SK-N-SH treated with all-trans-retinoic acid at 6 μM for 48 hours (cell line): Measurements from ENCODE around the gene ATP1B4.

Source experiments
- ATAC-seq: fragments of 200-7000 bp; cut with Tn5 transposase; 3 replicates; pipeline ENCODE4 v1.9.1; 2020; ENCODE audit warnings: mild to moderate bottlenecking, moderate library complexity
- ARNTL ChIP-seq: fragments of 450-650 bp; formaldehyde crosslinking; IDR thresholded peaks from 2 replicates; pipeline ENCODE4 v1.5.0; 2020; ENCODE audit warnings: low read depth, mild to moderate bottlenecking, moderate library complexity, borderline replicate concordance
- BACH2 ChIP-seq: fragments of 250-450 bp; sonication (Bioruptor Pico); IDR thresholded peaks from 2 replicates; pipeline ENCODE4 v1.9.0; 2021; ENCODE audit warnings: mild to moderate bottlenecking, borderline replicate concordance
- CSDC2 ChIP-seq: fragments of 250-450 bp; sonication (Bioruptor Pico); IDR thresholded peaks from 2 replicates; pipeline ENCODE4 v1.5.0; 2020; ENCODE audit warnings: mild to moderate bottlenecking, moderate library complexity
- ESRRG ChIP-seq: fragments of 250-450 bp; sonication (Bioruptor Pico); IDR thresholded peaks from 2 replicates; pipeline ENCODE4 v1.6.1; 2021; ENCODE audit warnings: mild to moderate bottlenecking
- GLIS3 ChIP-seq: fragments of 250-450 bp; sonication (Bioruptor Pico); IDR thresholded peaks from 2 replicates; pipeline ENCODE4 v1.5.0; 2020; ENCODE audit warnings: mild to moderate bottlenecking, moderate library complexity
- ISL1 ChIP-seq: fragments of 250-450 bp; sonication (Bioruptor Pico); IDR thresholded peaks from 2 replicates; pipeline ENCODE4 v2.1.2; 2022; ENCODE audit warnings: mild to moderate bottlenecking, moderate library complexity
- OSR1 ChIP-seq: fragments of 250-450 bp; sonication (Bioruptor Pico); IDR thresholded peaks from 2 replicates; pipeline ENCODE4 v1.8.0; 2022; ENCODE audit warnings: moderate library complexity, mild to moderate bottlenecking, inconsistent platforms
- RARB ChIP-seq: fragments of 250-450 bp; sonication (Bioruptor Pico); IDR thresholded peaks from 2 replicates; pipeline ENCODE4 v1.8.0; 2021; ENCODE audit warnings: mild to moderate bottlenecking, moderate library complexity
- SNAI2 ChIP-seq: fragments of 250-450 bp; sonication (Bioruptor Pico); IDR thresholded peaks from 2 replicates; pipeline ENCODE4 v1.5.0; 2020; ENCODE audit warnings: mild to moderate bottlenecking, moderate library complexity
- TCF4 ChIP-seq: fragments of 250-450 bp; sonication (Bioruptor Pico); IDR thresholded peaks from 2 replicates; pipeline ENCODE4 v1.8.0; 2021; ENCODE audit warnings: mild to moderate bottlenecking, moderate library complexity, borderline replicate concordance
- TOX ChIP-seq: fragments of 250-450 bp; sonication (Bioruptor Pico); IDR thresholded peaks from 2 replicates; pipeline ENCODE4 v1.8.0; 2021; ENCODE audit warnings: mild to moderate bottlenecking, moderate library complexity, borderline replicate concordance
- ZFP3 ChIP-seq: fragments of 250-450 bp; sonication (Bioruptor Pico); IDR thresholded peaks from 2 replicates; pipeline ENCODE4 v1.5.0; 2020; ENCODE audit warnings: mild to moderate bottlenecking, moderate library complexity
- ZNF565 ChIP-seq: fragments of 450-650 bp; formaldehyde crosslinking; conservative IDR thresholded peaks from 2 replicates; pipeline ENCODE4 v1.5.0; 2020; ENCODE audit warnings: low read depth, mild to moderate bottlenecking, moderate library complexity
- ZNF8 ChIP-seq: fragments of 450-650 bp; formaldehyde crosslinking; IDR thresholded peaks from 2 replicates; pipeline ENCODE4 v1.5.0; 2020; ENCODE audit warnings: mild to moderate bottlenecking, moderate library complexity
- TF ChIP-seq, protein P1 (sequence below): fragments of 250-450 bp; sonication (Bioruptor Pico); IDR thresholded peaks from 2 replicates; pipeline ENCODE4 v1.5.1; 2020; ENCODE audit warnings: low read depth, mild to moderate bottlenecking, moderate library complexity
- TF ChIP-seq, protein P2 (sequence below): fragments of 250-450 bp; sonication (Bioruptor Pico); IDR thresholded peaks from 2 replicates; pipeline ENCODE4 v1.5.1; 2021; ENCODE audit warnings: mild to moderate bottlenecking, moderate library complexity
- TF ChIP-seq, protein P3 (sequence below): fragments of 250-450 bp; sonication (Bioruptor Pico); IDR thresholded peaks from 2 replicates; pipeline ENCODE4 v1.5.0; 2020; ENCODE audit warnings: mild to moderate bottlenecking, moderate library complexity
- TF ChIP-seq, protein P4 (sequence below): fragments of 250-450 bp; sonication (Bioruptor Pico); IDR thresholded peaks from 2 replicates; pipeline ENCODE4 v1.8.0; 2021; ENCODE audit warnings: low read depth, mild to moderate bottlenecking, moderate library complexity, borderline replicate concordance
- TF ChIP-seq, protein P5 (sequence below): fragments of 250-450 bp; sonication (Bioruptor Pico); IDR thresholded peaks from 2 replicates; pipeline ENCODE4 v1.8.0; 2020; ENCODE audit warnings: mild to moderate bottlenecking, moderate library complexity, borderline replicate concordance

ATP1B4 gene

DNA sequence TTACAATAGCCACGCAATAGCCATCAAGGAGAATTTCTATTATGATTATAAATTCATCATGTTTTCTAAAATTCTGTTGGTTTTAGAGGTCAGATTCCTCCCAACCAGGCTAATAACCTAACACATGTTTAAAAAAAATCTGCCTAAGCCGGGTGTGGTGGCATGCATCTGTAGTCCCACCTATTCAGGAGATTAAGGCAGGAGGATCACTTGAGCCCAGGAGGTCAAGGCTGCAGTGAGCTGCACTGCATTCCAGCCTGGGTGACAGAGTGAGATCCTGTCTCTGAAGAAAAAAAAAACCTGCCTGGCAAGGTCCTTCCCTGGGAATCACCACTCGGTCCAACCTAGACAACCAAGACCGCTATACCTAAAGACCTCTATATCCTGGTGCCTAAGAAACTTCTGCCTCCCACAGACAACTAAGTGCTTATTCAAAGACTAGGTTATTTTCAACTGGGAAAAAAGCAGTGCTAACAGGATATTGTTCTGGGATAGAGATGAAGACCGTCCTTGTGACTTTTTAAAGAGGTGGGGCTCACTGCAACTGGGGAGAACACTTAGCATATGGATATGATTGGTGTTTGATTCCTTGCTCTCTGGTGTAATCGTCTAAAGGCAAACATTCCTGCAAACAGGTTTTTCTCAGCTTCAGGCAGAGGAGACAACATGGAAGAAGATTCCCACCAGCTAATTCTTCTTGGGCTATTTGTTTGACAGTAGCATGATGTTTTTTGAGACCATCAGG, 18.2 kb downstream of the ATP1B4 start:
- no peak for ATAC-seq
- TF ChIP-seq ISL1 (CRISPR knock-in tag) (no peak), ZFP3 (CRISPR knock-in tag) (no peak), ARNTL (CRISPR knock-in tag) (no peak), RARB (CRISPR knock-in tag) (no peak), CSDC2 (CRISPR knock-in tag) (no peak), ZNF565 (CRISPR knock-in tag) (no peak), ESRRG (CRISPR knock-in tag) (no peak), BACH2 (CRISPR knock-in tag) (no peak), ZNF8 (CRISPR knock-in tag) (no peak)
- TF ChIP-seq, protein P1, sequence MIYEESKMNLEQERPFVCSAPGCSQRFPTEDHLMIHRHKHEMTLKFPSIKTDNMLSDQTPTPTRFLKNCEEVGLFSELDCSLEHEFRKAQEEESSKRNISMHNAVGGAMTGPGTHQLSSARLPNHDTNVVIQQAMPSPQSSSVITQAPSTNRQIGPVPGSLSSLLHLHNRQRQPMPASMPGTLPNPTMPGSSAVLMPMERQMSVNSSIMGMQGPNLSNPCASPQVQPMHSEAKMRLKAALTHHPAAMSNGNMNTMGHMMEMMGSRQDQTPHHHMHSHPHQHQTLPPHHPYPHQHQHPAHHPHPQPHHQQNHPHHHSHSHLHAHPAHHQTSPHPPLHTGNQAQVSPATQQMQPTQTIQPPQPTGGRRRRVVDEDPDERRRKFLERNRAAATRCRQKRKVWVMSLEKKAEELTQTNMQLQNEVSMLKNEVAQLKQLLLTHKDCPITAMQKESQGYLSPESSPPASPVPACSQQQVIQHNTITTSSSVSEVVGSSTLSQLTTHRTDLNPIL (CRISPR knock-in tag) = no peak
- TF ChIP-seq, protein P2, sequence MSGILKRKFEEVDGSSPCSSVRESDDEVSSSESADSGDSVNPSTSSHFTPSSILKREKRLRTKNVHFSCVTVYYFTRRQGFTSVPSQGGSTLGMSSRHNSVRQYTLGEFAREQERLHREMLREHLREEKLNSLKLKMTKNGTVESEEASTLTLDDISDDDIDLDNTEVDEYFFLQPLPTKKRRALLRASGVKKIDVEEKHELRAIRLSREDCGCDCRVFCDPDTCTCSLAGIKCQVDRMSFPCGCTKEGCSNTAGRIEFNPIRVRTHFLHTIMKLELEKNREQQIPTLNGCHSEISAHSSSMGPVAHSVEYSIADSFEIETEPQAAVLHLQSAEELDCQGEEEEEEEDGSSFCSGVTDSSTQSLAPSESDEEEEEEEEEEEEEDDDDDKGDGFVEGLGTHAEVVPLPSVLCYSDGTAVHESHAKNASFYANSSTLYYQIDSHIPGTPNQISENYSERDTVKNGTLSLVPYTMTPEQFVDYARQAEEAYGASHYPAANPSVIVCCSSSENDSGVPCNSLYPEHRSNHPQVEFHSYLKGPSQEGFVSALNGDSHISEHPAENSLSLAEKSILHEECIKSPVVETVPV (CRISPR knock-in tag) = no peak
- TF ChIP-seq, protein P3, sequence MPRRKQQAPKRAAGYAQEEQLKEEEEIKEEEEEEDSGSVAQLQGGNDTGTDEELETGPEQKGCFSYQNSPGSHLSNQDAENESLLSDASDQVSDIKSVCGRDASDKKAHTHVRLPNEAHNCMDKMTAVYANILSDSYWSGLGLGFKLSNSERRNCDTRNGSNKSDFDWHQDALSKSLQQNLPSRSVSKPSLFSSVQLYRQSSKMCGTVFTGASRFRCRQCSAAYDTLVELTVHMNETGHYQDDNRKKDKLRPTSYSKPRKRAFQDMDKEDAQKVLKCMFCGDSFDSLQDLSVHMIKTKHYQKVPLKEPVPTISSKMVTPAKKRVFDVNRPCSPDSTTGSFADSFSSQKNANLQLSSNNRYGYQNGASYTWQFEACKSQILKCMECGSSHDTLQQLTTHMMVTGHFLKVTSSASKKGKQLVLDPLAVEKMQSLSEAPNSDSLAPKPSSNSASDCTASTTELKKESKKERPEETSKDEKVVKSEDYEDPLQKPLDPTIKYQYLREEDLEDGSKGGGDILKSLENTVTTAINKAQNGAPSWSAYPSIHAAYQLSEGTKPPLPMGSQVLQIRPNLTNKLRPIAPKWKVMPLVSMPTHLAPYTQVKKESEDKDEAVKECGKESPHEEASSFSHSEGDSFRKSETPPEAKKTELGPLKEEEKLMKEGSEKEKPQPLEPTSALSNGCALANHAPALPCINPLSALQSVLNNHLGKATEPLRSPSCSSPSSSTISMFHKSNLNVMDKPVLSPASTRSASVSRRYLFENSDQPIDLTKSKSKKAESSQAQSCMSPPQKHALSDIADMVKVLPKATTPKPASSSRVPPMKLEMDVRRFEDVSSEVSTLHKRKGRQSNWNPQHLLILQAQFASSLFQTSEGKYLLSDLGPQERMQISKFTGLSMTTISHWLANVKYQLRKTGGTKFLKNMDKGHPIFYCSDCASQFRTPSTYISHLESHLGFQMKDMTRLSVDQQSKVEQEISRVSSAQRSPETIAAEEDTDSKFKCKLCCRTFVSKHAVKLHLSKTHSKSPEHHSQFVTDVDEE (CRISPR knock-in tag) = no peak

DNA sequence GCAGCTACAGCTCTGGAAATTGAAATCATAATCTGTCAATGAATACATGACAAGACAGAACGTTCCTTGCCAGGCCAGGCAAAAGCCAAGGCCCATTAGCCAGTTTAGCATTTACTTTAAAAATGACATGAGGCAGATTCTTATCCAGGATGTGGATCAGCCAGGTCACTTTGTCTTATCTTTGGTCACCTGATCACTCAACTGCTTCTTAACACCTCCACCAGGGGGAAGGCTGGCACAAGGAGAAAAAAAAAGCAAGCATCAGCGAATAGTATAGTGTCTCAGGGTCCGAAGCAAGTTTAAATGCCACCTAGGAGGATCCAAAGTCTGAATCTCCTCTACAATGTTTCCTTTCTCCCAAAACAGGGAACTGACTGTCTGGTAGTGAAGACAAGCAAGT, 18.8 kb downstream of the ATP1B4 start:
- TF ChIP-seq SNAI2 (CRISPR knock-in tag) (no peak), RARB (CRISPR knock-in tag) (no peak), TCF4 (CRISPR knock-in tag) (no peak), ISL1 (CRISPR knock-in tag) (no peak), ARNTL (CRISPR knock-in tag) (no peak), ZFP3 (CRISPR knock-in tag) (no peak), GLIS3 (CRISPR knock-in tag) (no peak), OSR1 (no peak), TOX (no peak)
- TF ChIP-seq, protein P2 (CRISPR knock-in tag) = no peak
- TF ChIP-seq, protein P1 (CRISPR knock-in tag) = no peak
- TF ChIP-seq, protein P4, sequence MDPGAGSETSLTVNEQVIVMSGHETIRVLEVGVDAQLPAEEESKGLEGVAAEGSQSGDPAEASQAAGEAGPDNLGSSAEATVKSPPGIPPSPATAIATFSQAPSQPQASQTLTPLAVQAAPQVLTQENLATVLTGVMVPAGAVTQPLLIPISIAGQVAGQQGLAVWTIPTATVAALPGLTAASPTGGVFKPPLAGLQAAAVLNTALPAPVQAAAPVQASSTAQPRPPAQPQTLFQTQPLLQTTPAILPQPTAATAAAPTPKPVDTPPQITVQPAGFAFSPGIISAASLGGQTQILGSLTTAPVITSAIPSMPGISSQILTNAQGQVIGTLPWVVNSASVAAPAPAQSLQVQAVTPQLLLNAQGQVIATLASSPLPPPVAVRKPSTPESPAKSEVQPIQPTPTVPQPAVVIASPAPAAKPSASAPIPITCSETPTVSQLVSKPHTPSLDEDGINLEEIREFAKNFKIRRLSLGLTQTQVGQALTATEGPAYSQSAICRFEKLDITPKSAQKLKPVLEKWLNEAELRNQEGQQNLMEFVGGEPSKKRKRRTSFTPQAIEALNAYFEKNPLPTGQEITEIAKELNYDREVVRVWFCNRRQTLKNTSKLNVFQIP (CRISPR knock-in tag) = no peak
- TF ChIP-seq, protein P5, sequence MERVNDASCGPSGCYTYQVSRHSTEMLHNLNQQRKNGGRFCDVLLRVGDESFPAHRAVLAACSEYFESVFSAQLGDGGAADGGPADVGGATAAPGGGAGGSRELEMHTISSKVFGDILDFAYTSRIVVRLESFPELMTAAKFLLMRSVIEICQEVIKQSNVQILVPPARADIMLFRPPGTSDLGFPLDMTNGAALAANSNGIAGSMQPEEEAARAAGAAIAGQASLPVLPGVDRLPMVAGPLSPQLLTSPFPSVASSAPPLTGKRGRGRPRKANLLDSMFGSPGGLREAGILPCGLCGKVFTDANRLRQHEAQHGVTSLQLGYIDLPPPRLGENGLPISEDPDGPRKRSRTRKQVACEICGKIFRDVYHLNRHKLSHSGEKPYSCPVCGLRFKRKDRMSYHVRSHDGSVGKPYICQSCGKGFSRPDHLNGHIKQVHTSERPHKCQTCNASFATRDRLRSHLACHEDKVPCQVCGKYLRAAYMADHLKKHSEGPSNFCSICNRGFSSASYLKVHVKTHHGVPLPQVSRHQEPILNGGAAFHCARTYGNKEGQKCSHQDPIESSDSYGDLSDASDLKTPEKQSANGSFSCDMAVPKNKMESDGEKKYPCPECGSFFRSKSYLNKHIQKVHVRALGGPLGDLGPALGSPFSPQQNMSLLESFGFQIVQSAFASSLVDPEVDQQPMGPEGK (CRISPR knock-in tag) = no peak
- peak; percentile 73 for ATAC-seq
